Stomach (tissue), 9 donors: ENCODE measurements around the gene SLC5A11. TPM values are rescaled to one million over a fixed set of nuclear protein-coding genes. Genes with fewer than 3 reads are reported as not detected.

Experiments used
- DNase-seq, 2 donors: peaks; one replicate each; pipeline versions ENCODE4 v3.0.0 to v3.0.0-alpha.2; 2013 to 2019
- H3K27ac ChIP-seq, 5 donors: fragments of 200-600 bp in 4 of 5; sonication (generic) in 4 of 5; one replicate each; pipeline ENCODE4 v1.5.1; 2013 to 2019; ENCODE audit warnings: mild to moderate bottlenecking in 1 of 5, moderate library complexity in 1 of 5
- H3K27me3 ChIP-seq, 3 donors: fragments of 200-600 bp; sonication (generic); one replicate each; pipeline ENCODE4 v1.5.1; 2017 to 2019; ENCODE audit warnings: mixed run types in 1 of 3
- H3K36me3 ChIP-seq, 4 donors: fragments of 200-600 bp; sonication (generic); 1 replicate in 3 of 4; 2 replicates in 1 of 4; pipeline ENCODE4 v1.5.1; 2016 to 2019
- H3K4me1 ChIP-seq, 4 donors: fragments of 200-600 bp; sonication (generic); one replicate each; pipeline ENCODE4 v1.5.1; 2016 to 2019
- H3K4me3 ChIP-seq, 4 donors: fragments of 200-600 bp; sonication (generic) in 3 of 4; one replicate each; pipeline ENCODE4 v1.5.1; 2016 to 2019; ENCODE audit warnings: mild to moderate bottlenecking in 1 of 4
- H3K9me3 ChIP-seq, 4 donors: fragments of 200-600 bp; sonication (generic); one replicate each; pipeline ENCODE4 v1.5.1; 2016 to 2019
- CTCF ChIP-seq, 7 experiments: fragments of 450-650 bp in 4 of 7; fragments of 200-600 bp in 3 of 7; sonication (generic) in 3 of 7; IDR thresholded peaks; one replicate each; pipeline ENCODE4 v1.5.1; 2016 to 2019; ENCODE audit warnings: antibody characterized with exemption in 7 of 7, control low read depth in 2 of 7, mild to moderate bottlenecking in 1 of 7
- EP300 ChIP-seq: sonication (generic); formaldehyde crosslinking; IDR thresholded peaks from one replicate; pipeline ENCODE4 v1.6.1; 2017; ENCODE audit warnings: antibody characterized with exemption
- POLR2A ChIP-seq, 4 donors: fragments of 450-650 bp; IDR thresholded peaks; one replicate each; pipeline ENCODE4 v1.6.1; 2016; ENCODE audit warnings: antibody characterized with exemption in 4 of 4, control low read depth in 2 of 4, mild to moderate bottlenecking in 1 of 4, moderate library complexity in 1 of 4
- POLR2AphosphoS5 ChIP-seq, 3 donors: sonication (generic); formaldehyde crosslinking; IDR thresholded peaks; one replicate each; pipeline ENCODE4 v1.6.1; 2016; ENCODE audit warnings: antibody characterized with exemption in 3 of 3
- WGBS, 5 donors: extraction: QIAGEN DNeasy Blood & Tissue Kit in 3 of 5; methylation state at CpG; one replicate each; pipeline versions ENCODE4 v1.1.5 to v1.1.7; 2013 to 2018; 5-methylcytosine and 5-hydroxymethylcytosine counted together
- intact Hi-C: fragments of 100-400 bp; cut with DNase I; formaldehyde crosslinking; loops from one replicate; pipeline ENCODE4 v1.15.1; 2023; ENCODE audit warnings: low total_unique reads
- polyA plus RNA-seq, 3 donors: library from polyadenylated mRNA; stranded (reverse); fragments of 200-250 nt; gene quantifications; one replicate each; pipeline ENCODE4 v1.2.3, GENCODE V29; 2013
- total RNA-seq, 5 donors: library from RNA; depleted of rRNA; stranded (reverse); fragments of >200 nt; gene quantifications; one replicate each; pipeline versions ENCODE4 v1.1.0 to v1.2.3, GENCODE V29; 2014 to 2016
- donor health status: healthy with polysubstance abuse.
- donor health status: Bipolar disorder and iron deficiency.
- donor health status: healthy.

SLC5A11 gene
- total and polyA plus RNA-seq, 8 donors: not detected

GRCh38 chr16:24915019-24915418, 69.3 kb downstream of the SLC5A11 start:
- no peaks in the 10 kb centered on the region for H3K27me3 ChIP-seq
- H3K27ac ChIP-seq: no peak overlapping the region
- no peaks in the 10 kb centered on the region for H3K4me1 ChIP-seq
- no peak for TF ChIP-seq POLR2A (IDR thresholded peaks at IDR 0.05)
- TF ChIP-seq CTCF (IDR thresholded peaks at IDR 0.05): no peak
- TF ChIP-seq EP300: no peak
- TF ChIP-seq POLR2AphosphoS5 (IDR thresholded peaks at IDR 0.05): no peak
- WGBS, 5 donors: 77 to 88% (median 81%) methylated on average over 2 of the region's 2 CpGs
- DNase-seq: no peak
- H3K9me3 ChIP-seq: no peaks in the 10 kb centered on the region
- H3K36me3 ChIP-seq: peaks cover 21 to 45% (median 32%) of the 10 kb centered on the region in 4 donors
- intact Hi-C loops: no loop called here
- no peak overlapping the region for H3K4me3 ChIP-seq

- Histone ChIP-seq H3K4me3 (no peak overlapping the region), H3K27me3 (no peaks in the 10 kb centered on the region), H3K4me1 (no peaks in the 10 kb centered on the region), H3K36me3 (peaks cover 26 to 50% (median 38%) of the 10 kb centered on the region in 4 donors), H3K27ac (no peak overlapping the region), H3K9me3 (no peaks in the 10 kb centered on the region)
- no peak for DNase-seq
- no peak for TF ChIP-seq CTCF (IDR thresholded peaks at IDR 0.05)
- TF ChIP-seq POLR2AphosphoS5 (IDR thresholded peaks at IDR 0.05): no peak
- TF ChIP-seq EP300: no peak
- TF ChIP-seq POLR2A (IDR thresholded peaks at IDR 0.05): no peak
- 86 to 95% (median 88%) methylated on average over 5 to 8 of the region's 8 CpGs for WGBS, 5 donors
- intact Hi-C loops: no loop called here
Observed at GRCh38 chr16:24915576-24915975, 69.8 kb downstream of the SLC5A11 start.

- WGBS, 5 donors: 90 to 97% (median 94%) methylated on average over 6 of the region's 6 CpGs
- no peaks in the 10 kb centered on the region for H3K27me3 ChIP-seq
- intact Hi-C loops: no loop called here
- H3K9me3 ChIP-seq: no peaks in the 10 kb centered on the region
- H3K4me3 ChIP-seq: no peak overlapping the region
- no peak for DNase-seq
- H3K27ac ChIP-seq: no peak overlapping the region
- no peak for TF ChIP-seq POLR2A (IDR thresholded peaks at IDR 0.05)
- peaks cover 37 to 67% (median 55%) of the 10 kb centered on the region in 4 donors for H3K36me3 ChIP-seq
- no peaks in the 10 kb centered on the region for H3K4me1 ChIP-seq
Observed at GRCh38 chr16:24917236-24917635, 71.5 kb downstream of the SLC5A11 start.

- TF ChIP-seq EP300 (no peak), POLR2A (IDR thresholded peaks at IDR 0.05) (no peak), CTCF (IDR thresholded peaks at IDR 0.05) (no peak), POLR2AphosphoS5 (IDR thresholded peaks at IDR 0.05) (no peak)
- Histone ChIP-seq H3K4me3 (no peak overlapping the region), H3K36me3 (peaks cover 39 to 74% (median 61%) of the 10 kb centered on the region in 4 donors), H3K27me3 (no peaks in the 10 kb centered on the region), H3K27ac (no peak overlapping the region), H3K9me3 (no peaks in the 10 kb centered on the region), H3K4me1 (no peaks in the 10 kb centered on the region)
- intact Hi-C loops: no loop called here
- no peak for DNase-seq
- WGBS, 5 donors: 90 to 98% (median 94%) methylated on average over 5 of the region's 5 CpGs
Observed at GRCh38 chr16:24917891-24918290, 72.1 kb downstream of the SLC5A11 start.

GRCh38 chr16:24918641-24919040, 72.9 kb downstream of the SLC5A11 start:
- DNase-seq: no peak
- peaks cover 41 to 81% (median 69%) of the 10 kb centered on the region in 4 donors for H3K36me3 ChIP-seq
- H3K4me1 ChIP-seq: no peaks in the 10 kb centered on the region
- TF ChIP-seq POLR2AphosphoS5 (IDR thresholded peaks at IDR 0.05) (no peak), EP300 (no peak), POLR2A (IDR thresholded peaks at IDR 0.05) (no peak), CTCF (IDR thresholded peaks at IDR 0.05) (no peak)
- intact Hi-C loops: no loop called here
- WGBS, 5 donors: 91 to 95% (median 93%) methylated on average over 10 of the region's 10 CpGs
- H3K27ac ChIP-seq: no peak overlapping the region
- H3K9me3 ChIP-seq: no peaks in the 10 kb centered on the region
- no peaks in the 10 kb centered on the region for H3K27me3 ChIP-seq
- H3K4me3 ChIP-seq: no peak overlapping the region
